Effector memory CD4-positive, alpha-beta T cell (primary cell): ENCODE data around the gene SLAMF1.
A peak's percentile ranks its signal among the peaks of the same experiment; 100 is the strongest.

Experiments used
- DNase-seq, 3 donors: peaks; one replicate each; pipeline ENCODE4 v3.0.0-alpha.2; 2020
- H3K27ac ChIP-seq: 2 replicates; pipeline ENCODE4 v1.7.0; 2013; ENCODE audit warnings: mild to moderate bottlenecking, low read length, moderate library complexity; ENCODE audit not compliant: insufficient read depth, poor library complexity, severe bottlenecking
- H3K27me3 ChIP-seq: replicated peaks from 2 replicates; pipeline ENCODE4 v1.7.0; 2013; ENCODE audit warnings: mild to moderate bottlenecking, low read length; ENCODE audit not compliant: insufficient read depth, control insufficient read depth, poor library complexity, severe bottlenecking
- H3K36me3 ChIP-seq: 2 replicates; pipeline ENCODE4 v1.7.0; 2013; ENCODE audit warnings: mild to moderate bottlenecking, low read length, moderate library complexity; ENCODE audit not compliant: control insufficient read depth, insufficient read depth
- H3K4me1 ChIP-seq: 2 replicates; pipeline ENCODE4 v1.7.0; 2013; ENCODE audit warnings: low read length, mild to moderate bottlenecking; ENCODE audit not compliant: control insufficient read depth, insufficient read depth, poor library complexity, severe bottlenecking
- H3K4me3 ChIP-seq: 2 replicates; pipeline ENCODE4 v1.7.0; 2013; ENCODE audit warnings: low read length, low read depth, mild to moderate bottlenecking; ENCODE audit not compliant: insufficient read depth, poor library complexity, severe bottlenecking
- H3K9me3 ChIP-seq: 2 replicates; pipeline ENCODE4 v1.7.0; 2013; ENCODE audit warnings: mild to moderate bottlenecking, low read length, moderate library complexity; ENCODE audit not compliant: control insufficient read depth

SLAMF1 gene

DNA sequence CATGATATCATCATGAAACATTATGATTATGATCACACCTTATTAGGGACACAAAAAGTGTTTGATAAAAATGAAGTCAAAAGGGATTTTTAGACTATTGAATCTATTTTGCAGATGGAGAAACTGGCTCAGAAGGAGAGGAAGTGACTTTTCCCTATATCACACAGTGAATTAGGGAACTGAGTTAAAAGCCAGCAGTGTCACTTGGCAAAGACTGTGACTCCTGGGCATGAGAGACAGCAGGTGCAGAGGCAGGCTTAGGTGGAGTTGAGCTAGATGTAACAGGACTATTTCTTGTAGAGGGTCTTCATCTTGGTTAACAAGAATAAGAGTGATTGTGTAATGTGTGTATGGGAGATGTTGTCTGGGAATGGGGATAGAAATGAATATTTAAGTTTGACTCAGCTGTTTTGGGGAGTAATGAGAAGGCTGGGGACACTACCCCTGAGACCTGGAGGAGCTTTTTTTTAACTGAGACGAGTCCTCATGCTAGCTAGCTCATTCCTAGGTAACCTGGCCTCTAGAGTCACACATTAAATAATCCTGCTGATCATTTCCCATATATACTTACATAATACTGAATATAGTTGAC is 66.5 kb downstream of the SLAMF1 start:
- no peaks in the 10 kb centered on the region for H3K9me3 ChIP-seq
- H3K27me3 ChIP-seq = no peaks in the 10 kb centered on the region
- DNase-seq = no peak
- H3K27ac ChIP-seq = peak overlapping the region; percentile 34
- no peaks in the 10 kb centered on the region for H3K36me3 ChIP-seq
- H3K4me1 ChIP-seq = peaks cover 30% of the 10 kb centered on the region
- no peak overlapping the region for H3K4me3 ChIP-seq

GRCh38 chr1:160579216-160579701 is 67.6 kb downstream of the SLAMF1 start, which contains the start of gene CD84:
TSS of gene CD84 (minus strand) at chr1:160579496. CDS start at chr1:160579437, 59 bp downstream.
- H3K4me1 ChIP-seq = peaks cover 40% of the 10 kb centered on the region
- DNase-seq = no peak
- no peaks in the 10 kb centered on the region for H3K36me3 ChIP-seq
- H3K27me3 ChIP-seq = no peaks in the 10 kb centered on the region
- H3K9me3 ChIP-seq = no peaks in the 10 kb centered on the region
- peak within 1 kb of the TSS; percentile 64 for H3K4me3 ChIP-seq
- peak within 1 kb of the TSS; percentile 71 for H3K27ac ChIP-seq

GRCh38 chr1:160578525-160579191 is 68.2 kb downstream of the SLAMF1 start:
- Histone ChIP-seq H3K27me3 (no peaks in the 10 kb centered on the region), H3K4me1 (peaks cover 41% of the 10 kb centered on the region), H3K4me3 (peak overlapping the region; percentile 64), H3K27ac (peak overlapping the region; percentile 71), H3K36me3 (no peaks in the 10 kb centered on the region), H3K9me3 (no peaks in the 10 kb centered on the region)
- no peak for DNase-seq

DNA sequence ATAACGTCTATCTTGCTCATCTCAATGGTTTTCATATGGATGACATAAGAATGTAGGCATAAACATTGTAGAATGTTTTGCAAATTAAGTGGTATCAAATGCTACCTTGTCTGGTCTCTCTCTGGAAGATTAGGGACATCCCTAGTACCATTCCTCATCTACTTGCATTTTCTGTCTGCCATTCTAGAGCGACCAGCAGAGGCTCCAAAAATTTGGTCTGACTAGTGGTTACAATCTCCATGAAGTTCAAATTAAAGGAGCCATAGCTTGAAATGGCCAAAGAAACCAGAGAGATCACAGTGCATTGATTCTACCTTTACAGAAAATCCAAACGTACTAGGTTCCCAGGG is 68.7 kb downstream of the SLAMF1 start:
- no peaks in the 10 kb centered on the region for H3K27me3 ChIP-seq
- no peaks in the 10 kb centered on the region for H3K9me3 ChIP-seq
- no peaks in the 10 kb centered on the region for H3K36me3 ChIP-seq
- H3K27ac ChIP-seq = peak overlapping the region; percentile 71
- peak overlapping the region; percentile 64 for H3K4me3 ChIP-seq
- DNase-seq = no peak
- H3K4me1 ChIP-seq = peaks cover 47% of the 10 kb centered on the region

GRCh38 chr1:160577671-160578070 is 69.2 kb downstream of the SLAMF1 start:
- no peaks in the 10 kb centered on the region for H3K27me3 ChIP-seq

DNA sequence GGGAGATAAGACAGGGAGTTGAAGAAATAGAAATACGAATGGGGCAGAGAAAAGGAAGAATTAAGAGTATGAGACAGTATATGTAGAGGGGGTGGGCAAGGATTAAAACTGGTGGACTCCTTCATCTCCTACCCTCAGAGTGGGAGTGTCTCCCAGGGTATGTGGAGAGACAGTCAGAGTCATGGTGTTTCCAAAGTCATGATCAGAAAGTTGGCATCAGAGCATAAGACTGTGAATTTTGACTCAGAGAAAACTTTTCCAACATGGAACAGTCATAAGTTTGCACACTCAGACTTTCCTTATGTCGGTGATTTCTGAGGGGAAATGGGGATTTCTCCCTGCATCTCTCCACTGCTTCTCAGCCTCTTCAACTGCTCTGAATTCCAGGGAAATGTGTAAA is 70.0 kb downstream of the SLAMF1 start:
- Histone ChIP-seq H3K4me1 (peaks cover 56% of the 10 kb centered on the region), H3K27me3 (no peaks in the 10 kb centered on the region), H3K9me3 (no peaks in the 10 kb centered on the region), H3K4me3 (peak overlapping the region; percentile 64), H3K36me3 (no peaks in the 10 kb centered on the region), H3K27ac (peak overlapping the region; percentile 71)
- DNase-seq = no peak

More at GRCh38 chr1:160577671-160578070, 69.2 kb downstream of the SLAMF1 start:
- no peaks in the 10 kb centered on the region for H3K9me3 ChIP-seq
- H3K4me3 ChIP-seq = peak overlapping the region; percentile 64
- H3K27ac ChIP-seq = peak overlapping the region; percentile 71
- H3K36me3 ChIP-seq = no peaks in the 10 kb centered on the region
- peaks cover 51% of the 10 kb centered on the region for H3K4me1 ChIP-seq
- DNase-seq = no peak

DNA sequence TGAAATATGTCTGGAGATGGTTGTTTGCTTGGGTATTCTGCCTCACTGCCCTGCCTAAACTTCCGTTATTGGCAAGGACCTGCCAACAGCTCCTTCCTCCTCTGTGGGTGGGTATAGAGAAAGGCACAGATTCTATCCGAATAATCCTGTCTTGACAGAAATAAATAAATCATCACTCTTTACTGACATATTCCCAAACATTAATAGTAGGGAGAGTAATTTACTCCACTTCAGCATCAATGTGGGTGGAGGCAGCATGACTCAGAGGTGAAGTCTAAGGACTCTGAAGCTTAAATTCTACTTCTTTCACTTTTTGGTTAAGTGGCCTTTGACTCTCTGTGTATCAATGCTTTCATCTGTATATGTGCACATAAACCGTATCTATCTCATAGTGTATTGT is 70.5 kb downstream of the SLAMF1 start:
- Histone ChIP-seq H3K27ac (peak overlapping the region; percentile 71), H3K4me1 (peaks cover 54% of the 10 kb centered on the region), H3K9me3 (no peaks in the 10 kb centered on the region), H3K4me3 (peak overlapping the region; percentile 64), H3K27me3 (no peaks in the 10 kb centered on the region), H3K36me3 (no peaks in the 10 kb centered on the region)
- no peak for DNase-seq

- no peaks in the 10 kb centered on the region for H3K36me3 ChIP-seq
Observed at GRCh38 chr1:160575112-160575664, 71.7 kb downstream of the SLAMF1 start.

DNA sequence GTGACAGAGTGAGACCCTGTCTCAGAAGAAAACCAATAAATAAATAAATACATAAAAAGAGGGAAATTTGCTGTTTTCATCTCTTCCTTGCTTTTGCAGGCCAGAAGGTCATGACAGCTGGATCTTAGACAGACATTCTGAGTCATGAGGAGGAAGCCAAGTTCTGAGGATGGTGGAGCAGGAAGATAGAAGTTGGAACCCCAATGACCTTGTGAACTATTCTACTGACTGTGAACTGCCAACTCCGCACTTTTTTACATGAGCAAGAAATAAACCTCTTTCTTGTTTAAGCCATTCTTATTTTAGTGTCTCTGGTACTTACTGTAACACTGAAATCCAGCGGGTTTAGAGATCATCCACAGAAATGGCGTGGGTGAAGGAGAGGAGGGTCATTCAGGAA is 76.0 kb downstream of the SLAMF1 start:
- H3K36me3 ChIP-seq = no peaks in the 10 kb centered on the region
- H3K27ac ChIP-seq = peak overlapping the region; percentile 79
- peaks cover 81% of the 10 kb centered on the region for H3K4me1 ChIP-seq
- H3K4me3 ChIP-seq = no peak overlapping the region
- H3K9me3 ChIP-seq = no peaks in the 10 kb centered on the region
- H3K27me3 ChIP-seq = no peaks in the 10 kb centered on the region
- DNase-seq = no peak

More at GRCh38 chr1:160575112-160575664, 71.7 kb downstream of the SLAMF1 start:
- H3K27ac ChIP-seq = peak overlapping the region; percentile 71
- no peak for DNase-seq
- no peaks in the 10 kb centered on the region for H3K9me3 ChIP-seq
- H3K4me1 ChIP-seq = peaks cover 59% of the 10 kb centered on the region
- H3K27me3 ChIP-seq = no peaks in the 10 kb centered on the region
- no peak overlapping the region for H3K4me3 ChIP-seq

- Histone ChIP-seq H3K27ac (peak overlapping the region; percentile 79), H3K4me3 (no peak overlapping the region), H3K36me3 (peaks cover under 1% of the 10 kb centered on the region), H3K9me3 (no peaks in the 10 kb centered on the region), H3K27me3 (no peaks in the 10 kb centered on the region), H3K4me1 (peaks cover 78% of the 10 kb centered on the region)
- DNase-seq = no peak
Observed at GRCh38 chr1:160569806-160570205, 77.0 kb downstream of the SLAMF1 start.
